GM12878 (cell line): ENCODE data around the gene GUCA2B. TPM values are rescaled to one million over a fixed set of nuclear protein-coding genes. Genes with fewer than 3 reads are reported as not detected.

Experiments used
- ATAC-seq: fragments of 200-7000 bp; cut with Tn5 transposase; 3 replicates; pipeline ENCODE4 v1.9.1; 2020; ENCODE audit warnings: mild to moderate bottlenecking, moderate library complexity
- BruUV-seq: library from RNA; stranded (reverse); fragments of 400-500 nt; replicated peaks from 2 replicates; lab custom pipeline; 2021; lab: Mats Ljungman, UMichigan
- CTCF ChIA-PET: fragments of 300-600 bp; sonication (Branson Sonifier 250); formaldehyde crosslinking; extraction: SDS; loops from one replicate; lab custom pipeline; 2021; ENCODE audit warnings: inconsistent platforms; lab: Yijun Ruan, JAX
- POLR2A ChIA-PET: fragments of 350-600 bp; formaldehyde crosslinking; extraction: SDS; loops from one replicate; lab custom pipeline; 2021; ENCODE audit warnings: inconsistent platforms; lab: Charles Lee
- RAD21 ChIA-PET: fragments of 300-600 bp; sonication (Branson Sonifier 250); formaldehyde crosslinking; loops from one replicate; lab custom pipeline; 2023; ENCODE audit warnings: antibody characterized with exemption; ENCODE audit not compliant: unreplicated experiment; lab: Charles Lee
- SMC1A ChIA-PET: fragments of 300-600 bp; sonication (Branson Sonifier 250); formaldehyde crosslinking; loops from one replicate; lab custom pipeline; 2023; ENCODE audit not compliant: unreplicated experiment, uncharacterized antibody; lab: Charles Lee
- DNase-seq: peaks from one replicate; pipeline ENCODE4 v3.0.0-alpha.2; 2011; ENCODE audit warnings: low read depth, low spot score
- FAIRE-seq: peaks from 3 replicates; lab custom pipeline; 2011; peaks lifted over from hg19 to GRCh38; lab: Jason Lieb, UNC
- H2AFZ ChIP-seq: 2 replicates; pipeline ENCODE4 v1.6.0; 2011; ENCODE audit warnings: low read depth, low read length, control low read depth; ENCODE audit not compliant: control insufficient read depth
- H3K27ac ChIP-seq: 2 replicates; pipeline ENCODE4 v1.5.1; 2011; ENCODE audit warnings: control low read depth; ENCODE audit not compliant: control insufficient read depth, insufficient read depth
- H3K27me3 ChIP-seq, 2 experiments: replicated peaks in 1 of 2; 2 replicates each; pipeline versions ENCODE4 v1.6.0 to v1.6.1; 2011; ENCODE audit warnings: low read length in 1 of 2; ENCODE audit not compliant: control insufficient read depth in 2 of 2, insufficient read depth in 2 of 2
- H3K36me3 ChIP-seq, 2 experiments: 2 replicates each; pipeline ENCODE4 v1.5.1; 2011; ENCODE audit warnings: low read length in 1 of 2; ENCODE audit not compliant: control insufficient read depth in 2 of 2, insufficient read depth in 2 of 2
- H3K4me1 ChIP-seq: 2 replicates; pipeline ENCODE4 v1.6.1; 2011; ENCODE audit warnings: mild to moderate bottlenecking, low read length, moderate library complexity, mixed read lengths; ENCODE audit not compliant: control insufficient read depth, insufficient read depth
- H3K4me2 ChIP-seq: 2 replicates; pipeline ENCODE4 v1.6.0; 2011; ENCODE audit warnings: control low read depth; ENCODE audit not compliant: control insufficient read depth, insufficient read depth
- H3K4me3 ChIP-seq: fragments of 200-600 bp; sonication (generic); 2 replicates; pipeline ENCODE4 v1.5.1; 2016
- H3K79me2 ChIP-seq: 2 replicates; pipeline ENCODE4 v1.6.0; 2011; ENCODE audit warnings: low read length; ENCODE audit not compliant: control insufficient read depth, insufficient read depth
- H3K9ac ChIP-seq: 2 replicates; pipeline ENCODE4 v1.8.0; 2011; ENCODE audit warnings: low read length, control low read depth, mixed read lengths; ENCODE audit not compliant: control insufficient read depth, insufficient read depth
- H3K9me3 ChIP-seq: replicated peaks from 3 replicates; pipeline ENCODE4 v1.5.1; 2011; ENCODE audit warnings: mild to moderate bottlenecking, low read length; ENCODE audit not compliant: control insufficient read depth, insufficient read depth
- H4K20me1 ChIP-seq: 2 replicates; pipeline ENCODE4 v1.6.0; 2011; ENCODE audit not compliant: control insufficient read depth, insufficient read depth
- ATF7 ChIP-seq: fragments of 450-650 bp; IDR thresholded peaks from 2 replicates; pipeline ENCODE4 v1.6.1; 2016; ENCODE audit warnings: low read depth, mild to moderate bottlenecking
- SIN3A ChIP-seq: IDR thresholded peaks from 2 replicates; pipeline ENCODE4 v1.6.1; 2012; ENCODE audit warnings: low read depth, low read length, improper control_type of control experiment
- ZZZ3 ChIP-seq: IDR thresholded peaks from 2 replicates; pipeline ENCODE4 v1.6.1; 2011; ENCODE audit warnings: low read depth; ENCODE audit not compliant: control insufficient read depth, insufficient read length
- WGBS: methylation state at CpG from one replicate; pipeline ENCODE4 v1.1.6; 2016; ENCODE audit warnings: low lambda C conversion rate; ENCODE audit not compliant: insufficient replicate concordance, insufficient coverage; ENCODE audit errors: missing lambda C conversion rate; 5-methylcytosine and 5-hydroxymethylcytosine counted together
- in situ Hi-C: fragments of 300-500 bp; cut with MboI; formaldehyde crosslinking; loops from 9 replicates; pipeline ENCODE4 v1.14.3; 2018; ENCODE audit warnings: mixed read lengths
- intact Hi-C: fragments of 100-400 bp; cut with micrococcal nuclease; formaldehyde crosslinking; loops from one replicate; pipeline ENCODE4 v1.14.2; 2022; ENCODE audit not compliant: unreplicated experiment
- polyA plus RNA-seq, 11 experiments: library from polyadenylated mRNA; depleted of rRNA in 4 of 11; unstranded in 6 of 11; stranded (reverse) in 5 of 11; fragments of >200 nt; fragmentation: Nextera tagmentation in 4 of 11; fragmentation: Illumina TruSeq in 1 of 11; extraction: Ambion mirVana in 4 of 11; extraction: Trizol in 1 of 11; gene quantifications; 1 replicate in 1 of 11; 2 replicates in 10 of 11; pipeline versions ENCODE4 v1.2.1 to v1.2.3, GENCODE V29; 2011 to 2016; ENCODE audit warnings: inconsistent platforms in 2 of 11, missing spikeins in 2 of 11, low read depth in 1 of 11
- total RNA-seq, 4 experiments: library from RNA; depleted of rRNA in 3 of 4; stranded (reverse); fragments of >200 nt in 3 of 4; fragmentation: Illumina TruSeq in 1 of 4; extraction: Trizol in 1 of 4; gene quantifications; 2 replicates each; pipeline versions ENCODE4 v1.2.1 to v1.2.3, GENCODE V29; 2013 to 2021
- TF ChIP-seq, protein P1 (sequence below): IDR thresholded peaks from 2 replicates; pipeline ENCODE4 v1.6.1; 2011; ENCODE audit warnings: borderline replicate concordance, low read depth, mild to moderate bottlenecking, moderate library complexity, low read length; ENCODE audit not compliant: insufficient read depth, poor library complexity, severe bottlenecking

Gene GUCA2B
- total and polyA plus RNA-seq, 10 of the 15 experiments (the other 5 are each of a cell fraction or from before 2014, with no cell fraction given): not detected

DNA sequence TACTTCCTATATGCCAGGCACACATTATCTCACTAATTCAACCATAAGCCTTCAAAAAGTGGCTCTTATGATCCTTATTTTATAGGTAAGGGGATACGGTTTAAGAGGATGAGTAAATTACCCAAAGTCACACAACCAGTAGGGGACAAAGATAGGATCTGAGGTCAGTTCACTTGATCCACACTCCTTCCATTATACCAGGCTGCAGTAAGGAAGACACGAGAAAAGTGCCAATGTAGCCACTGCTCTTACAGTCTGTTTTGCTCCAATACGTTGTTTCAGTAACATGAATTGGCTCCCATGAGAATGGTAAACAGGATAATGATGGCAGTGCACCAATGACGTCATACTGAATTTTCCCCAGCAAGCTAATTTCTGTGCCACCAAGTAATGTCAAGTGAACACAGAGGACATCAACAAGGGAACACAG lies 26.7 kb downstream of the GUCA2B start:
- ChIA-PET CTCF (interaction anchor here (0.6 to 1.2 kb wide), 3 partner anchors 12 to 572 kb away, joined by 3 to 4 read pairs (median 3); no protein-coding TSS in a partner anchor), RAD21 (no interaction called here), SMC1A (no interaction called here), POLR2A (no interaction called here)
- BruUV-seq: no TSS peak
- ATAC-seq (no peak), DNase-seq (no peak), FAIRE-seq (no peak)
- H3K27me3 ChIP-seq: no peaks in the 10 kb centered on the region
- H3K4me1 ChIP-seq: no peaks in the 10 kb centered on the region
- peak; percentile 75 for TF ChIP-seq ATF7
- TF ChIP-seq SIN3A: no peak
- WGBS: 97% methylated on average over 4 of the region's 4 CpGs
- no peak overlapping the region for H3K9ac ChIP-seq
- no peak overlapping the region for H3K4me3 ChIP-seq
- H3K36me3 ChIP-seq: peaks cover 0 to 19% of the 10 kb centered on the region in 2 experiments
- H3K27ac ChIP-seq: no peak overlapping the region
- H2AFZ ChIP-seq: no peak overlapping the region
- no peaks in the 10 kb centered on the region for H4K20me1 ChIP-seq
- intact Hi-C loops (loop anchor here (5.0 to 10.0 kb wide), 2 partner anchors 157 to 285 kb away; partner anchors contain the start of genes CCDC30 and FOXJ3), in situ Hi-C loops (loop anchor here (10.0 kb wide), 1 partner anchor 605 kb away; no protein-coding TSS in a partner anchor)
- H3K9me3 ChIP-seq: no peaks in the 10 kb centered on the region
- H3K79me2 ChIP-seq: no peaks in the 10 kb centered on the region
- no peak overlapping the region for H3K4me2 ChIP-seq

DNA sequence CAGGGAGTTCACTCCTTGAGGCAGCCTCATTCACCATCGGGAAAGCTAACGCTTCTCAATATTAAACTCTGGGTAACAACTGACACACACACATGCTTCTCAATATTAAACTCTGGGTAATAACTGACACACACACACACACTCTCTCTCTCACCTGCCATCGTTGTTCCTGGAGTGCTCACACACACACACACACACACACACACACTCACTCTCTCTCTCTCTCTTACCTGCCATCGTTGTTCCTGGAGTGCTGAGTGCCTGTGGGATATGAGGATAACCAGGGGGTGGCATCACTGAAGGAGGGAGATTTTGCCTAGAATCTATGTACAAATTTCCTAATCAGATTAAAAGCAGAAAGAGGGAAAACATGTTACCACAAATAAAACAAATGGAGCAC lies 28.5 kb downstream of the GUCA2B start:
- SMC1A ChIA-PET: no interaction called here
- DNase-seq (no peak), FAIRE-seq (no peak)
- Histone ChIP-seq H3K27ac (no peak overlapping the region), H3K4me2 (no peak overlapping the region), H3K4me1 (no peaks in the 10 kb centered on the region), H3K4me3 (no peak overlapping the region), H2AFZ (no peak overlapping the region), H3K79me2 (no peaks in the 10 kb centered on the region), H3K9me3 (no peaks in the 10 kb centered on the region), H3K9ac (no peak overlapping the region)
- RAD21 ChIA-PET: no interaction called here
- in situ Hi-C loops: no loop called here
- CTCF ChIA-PET: no interaction called here
- TF ChIP-seq ZZZ3: no peak
- TF ChIP-seq, protein P1, sequence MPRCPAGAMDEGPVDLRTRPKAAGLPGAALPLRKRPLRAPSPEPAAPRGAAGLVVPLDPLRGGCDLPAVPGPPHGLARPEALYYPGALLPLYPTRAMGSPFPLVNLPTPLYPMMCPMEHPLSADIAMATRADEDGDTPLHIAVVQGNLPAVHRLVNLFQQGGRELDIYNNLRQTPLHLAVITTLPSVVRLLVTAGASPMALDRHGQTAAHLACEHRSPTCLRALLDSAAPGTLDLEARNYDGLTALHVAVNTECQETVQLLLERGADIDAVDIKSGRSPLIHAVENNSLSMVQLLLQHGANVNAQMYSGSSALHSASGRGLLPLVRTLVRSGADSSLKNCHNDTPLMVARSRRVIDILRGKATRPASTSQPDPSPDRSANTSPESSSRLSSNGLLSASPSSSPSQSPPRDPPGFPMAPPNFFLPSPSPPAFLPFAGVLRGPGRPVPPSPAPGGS: peak; percentile 13
- TF ChIP-seq, all 136 proteins: peak for 1
- no peak for ATAC-seq
- Histone ChIP-seq H4K20me1 (no peaks in the 10 kb centered on the region), H3K27me3 (no peaks in the 10 kb centered on the region), H3K36me3 (peaks cover 0 to 23% of the 10 kb centered on the region in 2 experiments)
- no TSS peak for BruUV-seq
- POLR2A ChIA-PET: no interaction called here
- WGBS: 97% methylated on average over 4 of the region's 4 CpGs
- intact Hi-C loops: no loop called here
